WI38 (cell line): ENCODE data around the gene SORL1-AS1.

Source experiments
- H3K4me3 ChIP-seq: 2 replicates; pipeline ENCODE4 v1.5.1; 2011; ENCODE audit warnings: low read depth, mild to moderate bottlenecking, control low read depth, low read length
- TF ChIP-seq, protein P1 (sequence below): IDR thresholded peaks from 2 replicates; pipeline ENCODE4 v1.5.1; 2012; ENCODE audit warnings: low read depth, mild to moderate bottlenecking, control low read depth, low read length

Gene SORL1-AS1

DNA sequence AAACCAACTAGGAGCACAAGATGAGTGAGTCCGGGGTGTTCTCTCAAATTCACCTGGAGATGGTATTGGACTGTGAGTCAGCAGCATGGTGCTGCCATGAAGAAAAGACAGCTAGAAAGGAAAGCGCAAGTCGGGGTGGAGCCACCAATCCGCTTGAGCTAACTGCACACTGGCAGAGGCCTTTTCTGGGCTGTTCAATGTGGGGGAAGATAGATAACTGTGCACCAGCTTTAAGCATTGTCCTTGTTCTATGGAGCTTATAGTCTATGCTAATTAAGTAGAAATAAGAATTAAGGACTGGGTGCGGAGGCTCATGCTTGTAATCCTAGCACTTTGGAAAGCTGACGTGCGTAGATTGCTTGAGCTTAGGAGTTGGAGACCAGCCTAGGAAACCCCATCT lies 21.9 kb upstream of the SORL1-AS1 start:
- H3K4me3 ChIP-seq: no peak overlapping the region
- TF ChIP-seq, protein P1, sequence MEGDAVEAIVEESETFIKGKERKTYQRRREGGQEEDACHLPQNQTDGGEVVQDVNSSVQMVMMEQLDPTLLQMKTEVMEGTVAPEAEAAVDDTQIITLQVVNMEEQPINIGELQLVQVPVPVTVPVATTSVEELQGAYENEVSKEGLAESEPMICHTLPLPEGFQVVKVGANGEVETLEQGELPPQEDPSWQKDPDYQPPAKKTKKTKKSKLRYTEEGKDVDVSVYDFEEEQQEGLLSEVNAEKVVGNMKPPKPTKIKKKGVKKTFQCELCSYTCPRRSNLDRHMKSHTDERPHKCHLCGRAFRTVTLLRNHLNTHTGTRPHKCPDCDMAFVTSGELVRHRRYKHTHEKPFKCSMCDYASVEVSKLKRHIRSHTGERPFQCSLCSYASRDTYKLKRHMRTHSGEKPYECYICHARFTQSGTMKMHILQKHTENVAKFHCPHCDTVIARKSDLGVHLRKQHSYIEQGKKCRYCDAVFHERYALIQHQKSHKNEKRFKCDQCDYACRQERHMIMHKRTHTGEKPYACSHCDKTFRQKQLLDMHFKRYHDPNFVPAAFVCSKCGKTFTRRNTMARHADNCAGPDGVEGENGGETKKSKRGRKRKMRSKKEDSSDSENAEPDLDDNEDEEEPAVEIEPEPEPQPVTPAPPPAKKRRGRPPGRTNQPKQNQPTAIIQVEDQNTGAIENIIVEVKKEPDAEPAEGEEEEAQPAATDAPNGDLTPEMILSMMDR: no peak

DNA sequence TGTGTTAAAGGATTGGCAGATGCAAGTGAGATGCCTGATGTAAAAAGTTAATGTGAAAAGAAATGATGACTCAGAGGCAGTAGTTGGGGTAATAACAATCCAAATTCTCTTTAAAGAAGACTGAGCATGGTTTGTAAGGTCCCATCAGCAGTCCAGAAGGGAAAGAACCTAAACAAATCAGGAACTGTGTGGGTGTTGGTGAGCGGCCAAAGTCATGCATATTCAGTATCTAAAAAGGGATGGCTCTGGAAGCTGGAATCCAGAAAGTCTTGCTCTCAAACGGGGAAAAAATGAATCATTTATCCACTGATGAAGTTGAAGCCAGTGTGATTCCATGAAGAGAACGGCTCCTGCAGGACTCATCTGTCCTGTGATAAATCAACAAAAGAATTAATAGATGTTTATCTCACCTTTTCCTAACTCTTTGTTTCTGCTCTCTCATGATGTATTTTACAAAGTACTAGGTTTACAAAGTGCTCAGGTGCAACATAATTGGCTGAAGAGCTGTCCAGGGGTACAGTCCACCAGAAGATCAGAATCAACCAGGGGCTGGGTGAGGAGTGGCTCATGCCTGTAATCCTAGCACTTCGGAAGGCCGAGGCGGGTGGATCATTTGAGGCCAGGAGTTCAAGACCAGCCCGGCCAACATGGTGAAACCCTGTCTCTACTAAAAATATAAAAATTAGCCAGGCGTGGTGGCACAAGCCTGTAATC lies 20.5 kb upstream of the SORL1-AS1 start:
- TF ChIP-seq, protein P1: no peak
- no peak overlapping the region for H3K4me3 ChIP-seq

DNA sequence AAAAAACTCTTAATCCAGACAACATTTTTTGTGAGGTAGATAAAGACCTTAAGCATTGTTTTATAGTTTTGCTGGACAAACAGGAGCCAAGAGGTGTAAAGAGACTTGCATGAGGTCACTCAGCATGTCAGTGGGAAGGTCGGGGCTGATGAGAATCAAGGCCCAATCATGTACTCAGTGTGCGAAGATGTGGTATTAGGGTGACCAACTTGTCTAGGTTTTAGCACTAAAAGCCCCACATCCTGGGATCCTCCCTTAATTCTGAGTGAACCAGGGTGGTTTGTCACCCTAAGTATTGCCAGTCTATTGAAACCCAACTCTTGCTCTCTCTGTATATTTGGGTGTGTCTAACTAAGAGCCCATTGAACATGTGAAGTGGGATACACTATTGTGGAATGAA lies 19.5 kb upstream of the SORL1-AS1 start:
- TF ChIP-seq, protein P1: no peak

DNA sequence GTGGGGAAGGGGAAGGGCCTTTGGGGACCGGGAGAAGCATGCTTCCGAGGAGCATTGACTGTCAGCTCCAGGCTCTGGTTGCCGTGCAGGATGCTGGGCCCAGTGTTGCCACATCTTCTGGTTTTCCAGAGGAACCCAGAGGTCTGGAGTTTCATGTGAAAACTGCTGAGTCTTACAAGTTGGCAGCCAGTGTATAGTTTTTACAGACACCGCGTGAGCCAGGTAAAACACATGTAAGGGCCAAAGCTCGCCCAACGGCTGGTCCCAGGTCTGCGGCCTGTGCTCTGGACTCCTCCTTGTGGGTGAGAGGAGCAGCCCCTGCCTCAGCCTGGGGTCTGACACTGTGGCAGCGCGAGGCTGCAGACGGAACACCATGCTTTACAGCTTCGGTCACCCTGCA lies 18.4 kb upstream of the SORL1-AS1 start:
- TF ChIP-seq, protein P1: no peak
- H3K4me3 ChIP-seq: no peak overlapping the region

More for the DNA sequence above, 19.5 kb upstream of the SORL1-AS1 start:
- no peak overlapping the region for H3K4me3 ChIP-seq

DNA sequence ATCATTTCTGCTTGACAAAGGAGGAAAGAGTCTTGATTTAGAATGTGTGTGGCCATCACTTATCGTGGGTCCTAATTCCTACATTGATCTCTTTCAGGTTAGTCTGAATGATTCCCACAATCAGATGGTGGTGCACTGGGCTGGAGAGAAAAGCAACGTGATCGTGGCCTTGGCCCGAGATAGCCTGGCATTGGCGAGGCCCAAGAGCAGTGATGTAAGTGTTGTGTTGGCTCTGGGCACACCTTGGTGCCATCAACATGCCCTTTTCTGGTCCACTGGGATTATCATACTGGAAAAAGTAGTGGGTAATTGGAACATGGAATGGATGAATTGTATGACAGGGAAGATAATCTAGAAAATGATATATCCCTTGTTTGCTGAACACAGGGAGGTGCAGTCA lies 17.1 kb upstream of the SORL1-AS1 start:
- no peak overlapping the region for H3K4me3 ChIP-seq
- TF ChIP-seq, protein P1: no peak

DNA sequence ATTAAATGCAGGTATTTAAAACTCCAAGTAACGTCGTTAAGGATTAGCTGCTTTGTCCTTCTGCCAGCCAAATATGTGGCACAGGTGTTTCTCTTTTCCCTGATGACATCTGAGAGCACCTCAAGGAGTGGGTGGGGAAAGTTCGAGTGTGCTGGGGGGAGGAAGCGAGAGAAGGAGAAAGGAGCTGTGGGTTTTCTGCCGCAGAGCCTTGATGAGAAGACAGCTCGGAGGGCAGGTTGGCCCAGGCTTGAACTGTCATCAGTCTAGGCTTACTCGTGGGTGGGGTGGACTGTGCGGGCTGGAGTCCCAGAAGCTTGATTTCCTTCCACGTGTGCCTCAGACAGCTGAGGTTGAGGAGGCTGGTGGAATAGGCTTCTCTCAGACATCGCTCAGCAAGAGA lies 15.2 kb upstream of the SORL1-AS1 start:
- no peak overlapping the region for H3K4me3 ChIP-seq
- TF ChIP-seq, protein P1: no peak

DNA sequence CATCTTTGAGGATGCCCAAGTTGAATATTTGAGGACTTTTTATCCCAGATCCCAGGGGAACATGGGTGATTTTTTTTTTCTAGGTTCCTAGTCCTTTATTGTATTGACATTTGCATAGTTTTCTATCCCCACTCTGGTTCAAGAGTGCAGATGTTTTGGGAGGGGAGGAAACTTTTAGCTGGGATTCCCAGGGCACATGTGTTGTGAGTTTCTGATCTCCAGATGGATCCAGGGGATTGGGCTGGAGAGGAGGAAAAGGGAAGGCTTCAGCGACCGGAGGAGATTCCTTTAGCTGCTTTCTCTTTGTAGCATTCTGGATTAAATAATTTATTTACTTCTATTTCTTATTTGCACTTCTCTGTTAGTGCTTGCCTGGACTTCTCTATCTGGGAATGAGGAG lies 14.7 kb upstream of the SORL1-AS1 start:
- TF ChIP-seq, protein P1: no peak
- H3K4me3 ChIP-seq: no peak overlapping the region
